ENCODE data around the gene PKN3. TPM values are rescaled to one million over a fixed set of nuclear protein-coding genes. Genes with fewer than 3 reads are reported as not detected.
A peak's percentile ranks its signal among the peaks of the same experiment; 100 is the strongest.

The PKN3 gene
- total and polyA plus RNA-seq, 9 of the 15 experiments (the other 6 are each of a cell fraction or from before 2014, with no cell fraction given): 0.82 to 49.2 (median 19.7) TPM

GRCh38 chr9:128656416-128657343, 45.6 kb upstream of the PKN3 start, which contains the start of gene DYNC2I2 (continued):
- TF ChIP-seq EGR1 (conservative IDR thresholded peaks at IDR 0.05) (peak; percentile 92), NR2C2 (CRISPR knock-in tag; IDR thresholded peaks at IDR 0.05) (peak; percentile 98), NR2C2 (tag; IDR thresholded peaks at IDR 0.05) (peak; percentile 100), ZNF449 (CRISPR knock-in tag; IDR thresholded peaks at IDR 0.05) (peak; percentile 76), UBTF (IDR thresholded peaks at IDR 0.05; ENCODE audit: borderline replicate concordance in 1 of 2, low read depth in 2 of 2, low read length in 2 of 2) (peak; percentile 91 to 98; a peak in 3 of 4 replicates), MIER1 (IDR thresholded peaks at IDR 0.05; ENCODE audit: low read depth) (peak; percentile 69; the same call in 1 of the 2 replicates), RNF2 (IDR thresholded peaks at IDR 0.05) (peak; percentile 28), HOXB6 (CRISPR knock-in tag; IDR thresholded peaks at IDR 0.05; ENCODE audit: borderline replicate concordance) (peak; percentile 28; the same call in 1 of the 2 replicates), SMARCA5 (IDR thresholded peaks at IDR 0.05) (no peak), POLR2A (conservative IDR thresholded peaks at IDR 0.05) (peak; percentile 88), TSHZ1 (CRISPR knock-in tag; IDR thresholded peaks at IDR 0.05) (peak; percentile 78; the same call in 1 of the 2 replicates), RAD21 (CRISPR knock-in tag; conservative IDR thresholded peaks at IDR 0.05 in 1 of 2, IDR thresholded peaks at IDR 0.05 in 1 of 2) (peak in 1 of 2 experiments; percentile 36; a peak in 3 of 4 replicates), SRSF9 (IDR thresholded peaks at IDR 0.05; ENCODE audit: borderline replicate concordance, low read depth, low read length) (no peak), ARID3B (CRISPR knock-in tag; IDR thresholded peaks at IDR 0.05; ENCODE audit: borderline replicate concordance) (peak; percentile 88; the same call in 1 of the 2 replicates), L3MBTL2 (IDR thresholded peaks at IDR 0.05) (peak; percentile 98), ZNF644 (tag; IDR thresholded peaks at IDR 0.05; ENCODE audit: low read depth) (peak; percentile 97), SMC3 (conservative IDR thresholded peaks at IDR 0.05; ENCODE audit: insufficient read depth, low read depth, low read length) (no peak), GATA2 (CRISPR knock-in tag; IDR thresholded peaks at IDR 0.05) (no peak)

All from K562 (cell line).